ENCODE measurements around the gene C22orf42.
"Not testable (repeated sequence)": the region's sequence is repeated elsewhere in the genome, so short reads cannot be mapped to it uniquely, and the experiment has no call there.

- not testable (repeated sequence) for TF ChIP-seq EZH2 (IDR thresholded peaks at IDR 0.05; ENCODE audit: borderline replicate concordance, low read length); CTCF (IDR thresholded peaks at IDR 0.05; ENCODE audit: low read length)
These were observed 38.6 kb upstream of the C22orf42 start for GRCh38 chr22:32197553-32198226.
